Thyroid gland (tissue), 4 donors: ENCODE measurements around the gene MAMDC4. TPM values are rescaled to one million over a fixed set of nuclear protein-coding genes. Genes with fewer than 3 reads are reported as not detected.
"Not testable (repeated sequence)": the region's sequence is repeated elsewhere in the genome, so short reads cannot be mapped to it uniquely, and the experiment has no call there.

Source experiments
- DNase-seq, 2 donors: peaks; one replicate each; pipeline ENCODE4 v3.0.0-alpha.2; 2019
- H3K27ac ChIP-seq, 3 donors: fragments of 200-600 bp; sonication (generic); 1 replicate in 2 of 3; 2 replicates in 1 of 3; pipeline ENCODE4 v1.5.1; 2016 to 2019; ENCODE audit warnings: mild to moderate bottlenecking in 1 of 3, moderate library complexity in 1 of 3
- H3K27me3 ChIP-seq: fragments of 200-600 bp; sonication (generic); one replicate; pipeline ENCODE4 v1.5.1; 2019
- H3K36me3 ChIP-seq, 2 donors: fragments of 200-600 bp; sonication (generic); one replicate each; pipeline ENCODE4 v1.5.1; 2016 to 2019
- H3K4me1 ChIP-seq, 2 donors: fragments of 200-600 bp; sonication (generic); one replicate each; pipeline ENCODE4 v1.5.1; 2017 to 2019
- H3K4me3 ChIP-seq, 3 donors: fragments of 200-600 bp; sonication (generic); replicated peaks in 1 of 3; 1 replicate in 2 of 3; 2 replicates in 1 of 3; pipeline ENCODE4 v1.5.1; 2016; ENCODE audit warnings: mild to moderate bottlenecking in 1 of 3
- H3K9me3 ChIP-seq: fragments of 200-600 bp; sonication (generic); one replicate; pipeline ENCODE4 v1.5.1; 2017
- POLR2A ChIP-seq, 2 donors: fragments of 450-650 bp; IDR thresholded peaks; one replicate each; pipeline ENCODE4 v1.6.1; 2017; ENCODE audit warnings: antibody characterized with exemption in 2 of 2, mild to moderate bottlenecking in 2 of 2, moderate library complexity in 1 of 2
- WGBS, 2 donors: methylation state at CpG; one replicate each; pipeline ENCODE4 v1.1.5; 2017; 5-methylcytosine and 5-hydroxymethylcytosine counted together
- intact Hi-C: fragments of 100-400 bp; cut with DNase I; formaldehyde crosslinking; loops from one replicate; pipeline ENCODE4 v1.15.1; 2023
- total RNA-seq, 4 donors: library from RNA; depleted of rRNA; stranded (reverse); fragments of >200 nt; gene quantifications; one replicate each; pipeline ENCODE4 v1.2.3, GENCODE V29; 2016
- TF ChIP-seq, protein P1 (sequence below), 6 experiments: fragments of 200-600 bp in 3 of 6; fragments of 450-650 bp in 3 of 6; sonication (generic) in 3 of 6; IDR thresholded peaks; one replicate each; pipeline ENCODE4 v1.5.1; 2016 to 2019; ENCODE audit warnings: antibody characterized with exemption in 6 of 6, mild to moderate bottlenecking in 2 of 6, inconsistent platforms in 1 of 6, moderate library complexity in 1 of 6

Gene MAMDC4
- total RNA-seq, 4 donors from 2014 or later, result 4.1 to 20.4 (median 9.0) TPM

DNA sequence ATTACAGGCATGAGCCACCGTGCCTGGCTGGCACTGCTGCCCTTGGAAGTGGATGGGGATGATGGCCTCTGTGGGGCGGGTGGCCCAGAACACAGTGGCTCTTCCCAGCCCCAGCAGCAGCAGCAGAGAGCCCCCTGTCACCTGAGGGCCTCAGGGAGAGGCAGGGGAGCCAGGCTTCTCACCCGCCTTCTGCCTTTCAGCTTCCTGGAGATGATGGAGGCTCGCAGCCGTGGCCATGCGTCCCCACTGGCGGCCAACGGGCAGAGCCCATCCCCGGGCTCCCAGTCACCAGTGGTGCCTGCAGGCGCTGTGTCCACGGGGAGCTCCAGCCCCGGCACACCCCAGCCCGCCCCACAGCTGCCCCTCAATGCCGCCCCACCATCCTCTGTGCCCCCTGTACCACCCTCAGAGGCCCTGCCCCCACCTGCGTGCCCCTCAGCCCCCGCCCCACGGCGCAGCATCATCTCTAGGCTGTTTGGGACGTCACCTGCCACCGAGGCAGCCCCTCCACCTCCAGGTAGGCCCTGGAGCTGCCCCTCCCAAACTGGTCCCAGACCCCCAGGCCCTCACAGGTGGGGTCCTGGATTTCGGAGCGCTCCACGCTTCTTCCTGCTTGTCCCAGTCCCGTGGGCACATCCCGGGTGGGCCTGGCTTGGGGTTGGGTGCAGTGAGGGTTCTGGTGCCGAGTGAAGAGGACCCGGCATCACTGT is 14.8 kb upstream of the MAMDC4 start:
- intact Hi-C loops, result no loop called here
- WGBS, 2 donors, result 82 to 91% methylated on average over 10 to 12 of the region's 27 CpGs
- DNase-seq, result no peak
- Histone ChIP-seq H3K27me3 (no peaks in the 10 kb centered on the region), H3K27ac (no peak overlapping the region), H3K4me1 (peaks cover 15 to 16% of the 10 kb centered on the region in 2 donors), H3K36me3 (peaks cover 7 to 16% of the 10 kb centered on the region in 2 donors), H3K4me3 (no peak overlapping the region), H3K9me3 (no peaks in the 10 kb centered on the region)
- TF ChIP-seq, protein P1, sequence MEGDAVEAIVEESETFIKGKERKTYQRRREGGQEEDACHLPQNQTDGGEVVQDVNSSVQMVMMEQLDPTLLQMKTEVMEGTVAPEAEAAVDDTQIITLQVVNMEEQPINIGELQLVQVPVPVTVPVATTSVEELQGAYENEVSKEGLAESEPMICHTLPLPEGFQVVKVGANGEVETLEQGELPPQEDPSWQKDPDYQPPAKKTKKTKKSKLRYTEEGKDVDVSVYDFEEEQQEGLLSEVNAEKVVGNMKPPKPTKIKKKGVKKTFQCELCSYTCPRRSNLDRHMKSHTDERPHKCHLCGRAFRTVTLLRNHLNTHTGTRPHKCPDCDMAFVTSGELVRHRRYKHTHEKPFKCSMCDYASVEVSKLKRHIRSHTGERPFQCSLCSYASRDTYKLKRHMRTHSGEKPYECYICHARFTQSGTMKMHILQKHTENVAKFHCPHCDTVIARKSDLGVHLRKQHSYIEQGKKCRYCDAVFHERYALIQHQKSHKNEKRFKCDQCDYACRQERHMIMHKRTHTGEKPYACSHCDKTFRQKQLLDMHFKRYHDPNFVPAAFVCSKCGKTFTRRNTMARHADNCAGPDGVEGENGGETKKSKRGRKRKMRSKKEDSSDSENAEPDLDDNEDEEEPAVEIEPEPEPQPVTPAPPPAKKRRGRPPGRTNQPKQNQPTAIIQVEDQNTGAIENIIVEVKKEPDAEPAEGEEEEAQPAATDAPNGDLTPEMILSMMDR (IDR thresholded peaks at IDR 0.05), result no peak
- no peak for TF ChIP-seq POLR2A (IDR thresholded peaks at IDR 0.05)

GRCh38 chr9:136837856-136838277 is 14.3 kb upstream of the MAMDC4 start:
- intact Hi-C loops, H3K27me3 ChIP-seq, H3K4me3 ChIP-seq, DNase-seq, H3K27ac ChIP-seq, H3K9me3 ChIP-seq: not testable (repeated sequence)
- Histone ChIP-seq H3K36me3 (peaks cover 3 to 11% of the 10 kb centered on the region in 2 donors), H3K4me1 (peaks cover 20 to 22% of the 10 kb centered on the region in 2 donors)
- 84 to 100% methylated on average over 7 to 8 of the region's 15 CpGs for WGBS, 2 donors

- TF ChIP-seq, protein P1 (IDR thresholded peaks at IDR 0.05), result no peak
- no peak for TF ChIP-seq POLR2A (IDR thresholded peaks at IDR 0.05)
- 86 to 94% methylated on average over 7 to 17 of the region's 29 CpGs for WGBS, 2 donors
- intact Hi-C loops, result no loop called here
- Histone ChIP-seq H3K27me3 (no peaks in the 10 kb centered on the region), H3K4me1 (peaks cover 27 to 29% of the 10 kb centered on the region in 2 donors), H3K9me3 (no peaks in the 10 kb centered on the region), H3K4me3 (no peak overlapping the region), H3K27ac (no peak overlapping the region), H3K36me3 (peaks cover 3 to 11% of the 10 kb centered on the region in 2 donors)
- no peak for DNase-seq
These were observed 13.6 kb upstream of the MAMDC4 start for GRCh38 chr9:136838314-136839228.

DNA sequence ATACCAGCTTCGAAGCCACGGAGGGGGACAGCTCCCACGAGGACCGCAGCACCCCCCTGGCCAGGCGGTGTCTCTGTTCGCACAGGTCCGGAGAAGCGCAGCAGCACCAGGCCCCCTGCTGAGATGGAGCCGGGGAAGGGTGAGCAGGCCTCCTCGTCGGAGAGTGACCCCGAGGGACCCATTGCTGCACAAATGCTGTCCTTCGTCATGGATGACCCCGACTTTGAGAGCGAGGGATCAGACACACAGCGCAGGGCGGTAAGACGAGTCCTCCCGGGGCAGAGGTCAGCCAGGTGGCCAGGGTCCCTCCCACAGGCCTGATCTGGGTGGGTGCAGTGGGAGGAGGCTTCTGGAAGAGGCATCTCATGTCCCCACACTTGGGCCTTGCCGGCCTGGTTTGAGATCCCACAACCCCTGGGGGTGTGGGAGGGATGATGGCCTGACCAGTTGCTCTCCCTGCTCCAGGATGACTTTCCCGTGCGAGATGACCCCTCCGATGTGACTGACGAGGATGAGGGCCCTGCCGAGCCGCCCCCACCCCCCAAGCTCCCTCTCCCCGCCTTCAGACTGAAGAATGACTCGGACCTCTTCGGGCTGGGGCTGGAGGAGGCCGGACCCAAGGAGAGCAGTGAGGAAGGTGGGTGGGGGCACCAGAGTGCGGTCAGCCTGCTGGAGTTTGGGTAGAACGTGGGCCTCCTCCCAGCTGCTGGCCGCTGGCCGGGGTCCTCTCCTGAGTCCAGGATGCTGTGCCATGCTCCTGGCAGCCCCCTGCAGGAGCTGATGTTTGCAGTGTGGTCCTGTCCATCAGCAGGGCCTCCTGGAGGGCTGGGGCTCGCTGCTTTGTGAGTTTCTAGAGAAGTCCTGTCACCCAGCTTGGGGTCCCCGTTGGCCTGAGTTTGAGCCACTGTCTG is 12.7 kb upstream of the MAMDC4 start:
- Histone ChIP-seq H3K4me1 (peaks cover 33 to 37% of the 10 kb centered on the region in 2 donors), H3K36me3 (peaks cover 3 to 11% of the 10 kb centered on the region in 2 donors), H3K27me3 (no peaks in the 10 kb centered on the region), H3K27ac (no peak overlapping the region), H3K4me3 (no peak overlapping the region), H3K9me3 (no peaks in the 10 kb centered on the region)
- WGBS, 2 donors, result 92% methylated on average over 15 to 35 of the region's 36 CpGs
- TF ChIP-seq POLR2A (IDR thresholded peaks at IDR 0.05), result no peak
- TF ChIP-seq, protein P1 (IDR thresholded peaks at IDR 0.05), result no peak
- no peak for DNase-seq
- intact Hi-C loops, result loop anchor here (10.0 kb wide), 1 partner anchor 195 kb away; the partner anchor contains the start of gene FUT7
